ENCODE results near the gene NRP1. TPM values are rescaled to one million over a fixed set of nuclear protein-coding genes. Genes with fewer than 3 reads are reported as not detected.

NRP1 gene
- total RNA-seq, result 200 and 546 TPM in 2 replicates

GRCh38 chr10:33334153-33334804 lies at the start of gene NRP1:
Gene NRP1, minus strand, starts transcription at chr10:33334667. Its CDS starts 285 bp downstream, at chr10:33334382.

Data from smooth muscle cell of the umbilical artery (primary cell).